Nucleus accumbens (tissue), 56 donors: ENCODE results near the gene MMAB.

Source experiments
- DNase-seq, 56 donors: peaks; one replicate each; lab custom pipeline; 2025; lab: John Stamatoyannopoulos, UW

The MMAB gene

DNA sequence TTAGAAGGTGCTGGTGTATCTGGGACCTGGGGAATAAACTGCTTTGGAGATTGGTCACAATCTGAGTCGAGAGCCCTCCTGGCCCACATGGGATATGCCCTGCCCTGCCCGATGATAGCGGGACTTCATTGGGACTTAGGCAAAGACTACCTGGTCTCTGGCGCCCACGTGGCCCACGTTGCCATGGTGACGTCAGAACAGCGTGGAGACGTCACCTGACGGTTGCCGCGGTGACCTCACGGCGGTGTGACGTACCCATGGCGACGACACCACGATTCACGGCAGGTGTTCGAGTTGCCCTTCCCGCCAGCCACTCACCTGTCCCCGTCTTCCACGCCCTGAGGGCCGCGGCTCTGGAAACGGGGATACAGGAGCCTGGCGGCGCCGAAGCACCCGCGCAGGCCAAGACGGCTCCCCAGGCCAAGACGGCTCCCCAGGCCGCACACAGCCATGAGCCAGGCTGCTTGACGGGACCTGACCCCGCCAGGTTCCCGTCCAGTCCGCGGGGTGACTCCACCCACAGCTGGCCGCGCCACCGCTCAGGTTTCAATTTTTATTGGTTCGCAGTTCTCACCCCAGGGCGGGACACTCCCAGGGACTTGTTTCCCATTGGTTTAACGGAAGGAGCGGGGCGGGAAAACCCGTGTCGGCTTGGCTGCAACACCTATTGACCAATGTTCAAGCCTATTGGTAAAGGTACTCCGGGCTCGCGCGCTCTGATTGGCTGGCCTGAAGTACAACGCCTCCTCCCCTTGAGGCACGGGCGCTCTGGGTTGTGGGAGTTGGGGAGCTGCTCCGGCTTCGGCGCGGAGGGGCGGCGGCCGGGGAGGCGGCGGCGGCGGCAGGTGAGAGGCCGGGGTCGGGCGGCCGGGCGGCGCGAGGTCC, at the start of gene MMAB, which contains the start of gene MVK:
MMAB (minus strand) TSS at position 476 of the 885 bp plus-strand sequence; CDS start at position 452, 24 bp downstream.
MVK (plus strand) TSS at position 766 of the 885 bp plus-strand sequence. CDS start 1,029 bp downstream, outside the sequence.
- DNase-seq = peak; percentile 82 to 99 (median 98)

- DNase-seq = no peak
These were observed 48.6 kb upstream of the MMAB start for GRCh38 chr12:109621901-109622364.

GRCh38 chr12:109621211-109621694, 47.9 kb upstream of the MMAB start:
- no peak for DNase-seq

DNA sequence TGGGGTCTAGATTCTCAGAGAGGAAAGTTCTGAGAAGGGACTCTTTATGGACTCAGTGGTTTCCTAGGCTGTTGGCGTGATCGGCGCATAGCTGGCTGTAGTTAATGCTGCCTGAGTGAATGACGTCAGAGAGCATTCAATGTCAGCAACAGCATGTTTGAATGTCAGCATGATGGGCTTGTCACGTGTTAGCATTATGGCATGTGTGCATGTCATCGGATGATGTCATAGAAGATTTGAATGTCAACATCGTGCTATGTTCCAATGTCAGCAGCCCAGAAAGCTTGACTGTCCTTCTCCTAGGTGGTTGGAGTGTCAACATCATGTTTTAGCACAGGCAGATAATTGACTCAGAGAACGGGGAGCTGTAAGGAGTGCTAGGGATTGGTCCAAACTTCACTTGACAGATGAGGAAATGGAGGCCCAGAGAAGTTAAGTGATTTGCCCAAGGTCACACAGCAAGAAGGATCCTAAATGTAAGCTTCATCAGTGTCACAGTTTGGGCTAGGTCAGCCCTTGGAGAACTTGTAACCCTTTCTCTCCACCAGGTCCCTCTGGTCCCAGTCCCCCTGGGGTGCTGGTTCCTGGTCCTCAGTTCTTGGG, 45.8 kb upstream of the MMAB start:
- no peak for DNase-seq

- no peak for DNase-seq
These were observed 44.8 kb upstream of the MMAB start for GRCh38 chr12:109618082-109618481.

DNA sequence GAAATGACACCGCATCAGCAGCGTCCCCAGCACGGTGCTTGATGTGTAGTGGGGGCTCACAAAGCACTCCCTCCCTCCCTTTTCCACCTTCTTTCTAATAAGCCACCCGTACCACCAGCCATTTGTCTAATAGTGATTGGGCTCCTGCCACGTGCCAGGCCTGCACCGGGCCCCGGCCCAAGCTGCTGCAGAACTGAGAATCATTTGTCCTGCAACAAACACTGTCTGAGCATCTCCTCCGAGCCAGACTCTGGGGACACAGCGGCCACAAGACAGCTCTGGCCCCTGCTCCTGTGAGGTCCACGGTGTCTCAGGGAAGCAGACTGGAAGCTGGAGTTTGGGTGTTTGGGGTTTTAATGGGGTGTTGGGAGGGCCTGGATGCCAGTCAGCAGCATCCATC, 44.2 kb upstream of the MMAB start:
- peak in 54 of 56 donors; percentile 43 to 90 (median 80) for DNase-seq

GRCh38 chr12:109615556-109616229, 42.4 kb upstream of the MMAB start:
- no peak for DNase-seq

GRCh38 chr12:109613649-109614455, 40.5 kb upstream of the MMAB start:
- DNase-seq = peak in 6 of 56 donors; percentile 12 to 47 (median 24)

GRCh38 chr12:109612975-109613502, 39.7 kb upstream of the MMAB start:
- no peak for DNase-seq

DNA sequence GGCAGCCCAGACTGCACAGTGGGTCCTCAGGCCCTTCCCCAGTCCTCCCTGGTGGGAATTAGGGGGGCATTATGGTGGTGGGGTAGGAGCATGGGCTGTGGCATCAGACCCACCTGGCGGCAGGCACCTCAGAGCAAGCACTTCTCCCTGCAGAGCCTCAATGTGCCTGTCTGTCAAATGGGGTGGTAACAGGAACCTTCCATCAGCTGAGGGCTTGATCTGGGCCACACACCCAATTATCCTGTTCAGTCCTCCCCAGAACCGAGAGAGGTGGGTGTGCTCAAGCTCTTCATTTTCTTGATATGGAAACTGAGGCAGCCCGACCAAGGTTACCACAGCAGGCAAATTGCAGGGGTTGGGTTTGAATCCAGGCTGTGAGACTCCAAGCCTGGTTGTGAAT, 38.7 kb upstream of the MMAB start:
- DNase-seq = no peak

DNA sequence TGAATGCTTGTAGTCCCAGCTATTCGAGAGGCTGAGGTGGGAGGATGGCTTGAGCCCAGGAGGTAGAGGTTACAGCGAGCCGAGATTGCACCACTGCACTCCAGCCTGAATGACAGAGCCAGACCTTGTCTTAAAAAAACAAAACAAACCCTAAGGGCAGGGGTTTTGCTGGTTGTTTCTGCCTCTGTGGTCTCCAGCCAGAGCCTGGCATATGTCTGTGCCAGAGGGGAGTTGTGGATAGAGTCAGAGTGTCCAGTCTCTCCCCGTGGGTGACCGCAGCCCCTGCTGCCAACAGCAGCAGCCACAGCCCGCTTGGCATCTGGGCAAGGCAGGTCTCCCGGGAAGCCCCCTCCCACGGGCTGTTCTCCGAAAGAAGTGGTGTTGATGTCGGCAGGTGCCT, 37.9 kb upstream of the MMAB start:
- DNase-seq = no peak

- no peak for DNase-seq
These were observed 37.2 kb upstream of the MMAB start for GRCh38 chr12:109610523-109610922.

DNA sequence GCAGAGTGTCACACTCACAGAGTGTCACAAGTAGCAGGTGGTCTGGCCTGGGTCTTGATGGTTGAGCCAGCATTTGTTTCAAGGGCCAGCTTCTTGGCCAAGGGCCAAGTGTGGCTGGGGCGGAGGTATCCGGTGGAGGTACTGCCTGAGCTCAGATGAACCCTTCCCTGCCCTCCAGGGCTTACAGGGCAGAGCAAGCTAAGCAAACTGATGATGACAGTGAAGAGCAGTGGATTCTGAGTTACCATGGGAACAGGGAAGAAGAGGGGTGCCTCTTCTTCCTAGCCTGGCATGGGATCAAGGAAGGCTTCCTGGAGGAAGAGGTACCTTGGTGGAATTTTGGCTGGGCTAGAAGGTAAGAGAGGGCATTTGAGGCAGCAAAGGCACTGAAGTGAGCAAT, 36.0 kb upstream of the MMAB start:
- no peak for DNase-seq

GRCh38 chr12:109608793-109609192, 35.5 kb upstream of the MMAB start:
- no peak for DNase-seq

- DNase-seq = no peak
These were observed 35.0 kb upstream of the MMAB start for GRCh38 chr12:109608270-109608669.

GRCh38 chr12:109607618-109608017, 34.3 kb upstream of the MMAB start:
- no peak for DNase-seq

DNA sequence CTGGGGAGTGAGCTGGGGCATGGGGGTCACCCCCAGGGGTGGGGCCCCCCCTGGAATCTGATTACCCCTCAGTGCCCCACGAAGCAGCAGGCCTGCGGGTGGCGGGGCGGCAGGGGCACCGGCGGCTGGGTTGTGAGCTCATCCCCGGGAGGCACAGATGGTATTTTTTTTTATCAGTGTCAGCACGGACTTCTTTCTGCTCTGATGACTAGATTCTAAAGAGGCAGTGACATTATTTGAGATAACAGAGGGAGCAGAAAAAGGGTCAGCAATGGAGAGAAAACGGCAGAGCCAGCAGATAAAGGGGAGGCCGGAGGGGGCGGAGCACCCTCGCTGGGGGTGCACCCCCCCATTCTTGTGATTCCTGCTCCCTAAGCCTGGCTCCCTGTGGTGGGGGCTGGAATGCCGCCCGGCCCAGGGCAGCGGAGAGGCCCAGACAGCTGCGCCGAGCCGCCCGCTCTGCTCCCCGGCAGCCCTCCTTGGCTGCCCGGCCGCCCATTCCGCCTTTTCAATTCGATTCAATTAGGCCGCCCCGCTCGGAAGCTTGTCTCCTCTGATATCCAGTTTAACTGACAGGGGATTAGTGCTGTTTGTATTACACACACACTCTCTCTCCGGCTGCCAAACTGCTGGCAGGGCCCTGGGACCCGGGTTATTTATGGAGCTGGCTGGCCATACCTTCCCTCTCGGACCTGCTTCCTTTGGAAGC, 33.2 kb upstream of the MMAB start:
- DNase-seq = peak in 48 of 56 donors; percentile 13 to 83 (median 50)

- peak in 1 of 56 donors; percentile 41 for DNase-seq
These were observed 32.4 kb upstream of the MMAB start for GRCh38 chr12:109605599-109606228.

DNA sequence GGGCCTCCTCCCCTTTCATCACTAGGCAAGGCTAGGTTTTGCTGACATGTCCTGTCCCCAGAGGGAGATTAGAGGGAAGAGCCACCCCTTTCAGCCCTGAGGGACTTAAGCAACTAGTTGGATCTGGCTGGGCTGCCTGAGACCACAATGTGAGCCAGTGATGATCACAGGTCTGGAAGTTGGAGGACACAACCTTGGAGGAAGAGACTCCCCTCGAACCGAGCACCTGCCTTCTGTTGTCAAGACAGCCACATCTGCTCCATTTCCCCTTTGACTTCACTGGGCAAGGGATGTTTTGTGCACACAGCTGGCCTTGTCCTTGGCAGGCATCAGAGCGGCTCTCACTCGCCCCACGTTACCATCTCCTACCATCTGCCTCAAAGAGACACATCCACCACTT, 31.7 kb upstream of the MMAB start:
- no peak for DNase-seq
